ENCODE data around the gene ABCA10. TPM values are rescaled to one million over a fixed set of nuclear protein-coding genes. Genes with fewer than 3 reads are reported as not detected.

ABCA10 gene
- total RNA-seq, 1 experiment from 2014 or later: not detected

DNA sequence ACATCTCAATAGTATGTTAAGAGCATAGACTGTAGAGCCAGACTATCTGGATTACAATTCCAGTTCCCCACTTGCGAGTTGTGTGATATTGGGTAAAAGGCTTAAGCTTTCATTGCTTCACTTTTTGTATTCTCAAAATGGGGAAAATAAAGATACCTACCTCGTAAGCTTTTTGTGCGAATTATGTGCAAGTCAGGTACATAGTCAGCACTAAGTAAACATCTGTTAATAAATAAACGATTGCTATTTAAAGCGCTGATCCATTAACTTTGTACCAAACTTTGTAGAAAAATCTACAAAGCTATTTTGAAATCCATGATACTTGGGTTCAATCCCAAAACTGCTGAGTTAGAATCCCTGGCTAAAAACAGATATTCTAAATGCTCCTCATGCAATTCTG is 106.6 kb downstream of the ABCA10 start:
- Histone ChIP-seq H3K27ac (no peak overlapping the region), H3K4me1 (no peaks in the 10 kb centered on the region), H3K4me3 (no peak overlapping the region), H3K27me3 (no peaks in the 10 kb centered on the region; the same call in 1 of the 2 replicates), H3K36me3 (no peaks in the 10 kb centered on the region), H3K9me3 (replicated peaks) (no peaks in the 10 kb centered on the region)
- no peak for DNase-seq

GRCh38 chr17:69117855-69118784 is 110.5 kb downstream of the ABCA10 start:
- Histone ChIP-seq H3K27me3 (no peaks in the 10 kb centered on the region), H3K36me3 (no peaks in the 10 kb centered on the region), H3K9me3 (replicated peaks) (no peaks in the 10 kb centered on the region), H3K4me3 (no peak overlapping the region), H3K27ac (no peak overlapping the region), H3K4me1 (no peaks in the 10 kb centered on the region)
- DNase-seq: no peak

- no peak overlapping the region for H3K27ac ChIP-seq
- H3K4me3 ChIP-seq: no peak overlapping the region
- H3K9me3 ChIP-seq (replicated peaks): no peaks in the 10 kb centered on the region
- no peaks in the 10 kb centered on the region for H3K36me3 ChIP-seq
- no peak for DNase-seq
- no peaks in the 10 kb centered on the region for H3K27me3 ChIP-seq
- no peaks in the 10 kb centered on the region for H3K4me1 ChIP-seq
Measured at GRCh38 chr17:69111794-69112193, 116.8 kb downstream of the ABCA10 start.

GRCh38 chr17:69105907-69106730 is 122.5 kb downstream of the ABCA10 start:
- no peak overlapping the region for H3K27ac ChIP-seq
- H3K36me3 ChIP-seq: no peaks in the 10 kb centered on the region
- H3K9me3 ChIP-seq (replicated peaks): no peaks in the 10 kb centered on the region
- H3K4me3 ChIP-seq: no peak overlapping the region
- H3K4me1 ChIP-seq: no peaks in the 10 kb centered on the region
- no peaks in the 10 kb centered on the region for H3K27me3 ChIP-seq
- DNase-seq: no peak

DNA sequence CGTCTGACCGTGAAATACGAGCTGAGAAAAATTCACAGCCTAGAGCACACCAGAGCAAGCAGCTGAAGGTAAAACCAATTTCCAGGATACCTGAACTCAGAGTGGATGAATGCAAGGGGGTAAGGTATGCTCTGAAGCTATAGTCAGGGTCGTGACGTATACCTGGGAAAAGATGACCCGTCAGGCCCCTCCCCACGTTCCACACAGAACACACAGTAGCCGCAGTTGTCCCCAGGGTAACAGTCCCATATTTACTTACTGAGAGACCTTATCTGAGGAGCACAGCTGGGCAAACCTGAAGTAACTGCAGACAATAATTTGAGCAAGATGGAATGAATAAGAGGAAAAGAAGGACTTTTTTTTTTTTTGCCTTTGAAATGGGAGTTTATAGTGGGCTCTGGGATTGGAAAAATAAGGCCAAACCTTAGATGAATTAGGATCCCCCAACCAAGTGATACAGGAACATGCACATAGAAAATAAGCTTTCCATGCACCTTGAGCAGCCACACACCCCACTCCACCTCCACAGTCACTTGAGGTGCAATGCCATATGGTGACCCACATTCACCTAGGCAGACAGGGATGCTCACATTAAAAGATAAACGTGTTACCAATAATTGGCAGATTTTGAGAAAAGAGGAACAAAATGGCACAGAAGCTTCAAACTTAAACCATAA is 124.9 kb downstream of the ABCA10 start:
- no peak for DNase-seq
- no peaks in the 10 kb centered on the region for H3K4me1 ChIP-seq
- no peak overlapping the region for H3K4me3 ChIP-seq
- H3K27me3 ChIP-seq: no peaks in the 10 kb centered on the region
- no peaks in the 10 kb centered on the region for H3K36me3 ChIP-seq
- H3K27ac ChIP-seq: no peak overlapping the region
- no peaks in the 10 kb centered on the region for H3K9me3 ChIP-seq (replicated peaks)

DNA sequence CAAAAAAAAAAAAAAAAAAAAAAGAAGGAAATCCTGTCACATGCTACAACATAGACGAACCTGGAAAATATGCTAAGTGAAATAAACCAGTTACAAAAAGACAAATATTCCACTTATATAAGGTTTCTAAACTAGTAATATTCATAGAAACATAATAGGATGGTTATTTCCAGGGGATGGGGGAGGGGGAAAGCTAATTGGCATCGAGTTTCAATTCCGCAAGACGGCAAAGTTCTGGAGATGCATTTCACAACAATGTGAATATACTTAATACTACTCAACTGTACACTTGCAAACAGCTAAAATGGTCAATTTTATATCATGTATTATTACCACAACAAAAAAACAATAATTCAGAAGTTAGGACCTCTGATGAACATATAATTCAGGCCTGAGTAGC is 130.0 kb downstream of the ABCA10 start:
- DNase-seq: no peak

More for the DNA sequence above, 130.0 kb downstream of the ABCA10 start:
- no peaks in the 10 kb centered on the region for H3K9me3 ChIP-seq (replicated peaks)
- H3K27ac ChIP-seq: no peak overlapping the region
- H3K4me1 ChIP-seq: no peaks in the 10 kb centered on the region
- H3K36me3 ChIP-seq: no peaks in the 10 kb centered on the region
- H3K4me3 ChIP-seq: no peak overlapping the region
- H3K27me3 ChIP-seq: no peaks in the 10 kb centered on the region

Other genes starting within 250 kb of the ABCA10 start
- gene ABCA9, start 167.9 kb downstream of the ABCA10 start, total RNA-seq (2014; rRNA removed; shearing (Covaris generic)): not detected in 2 replicates
- not detected in 2 replicates for gene ABCA6, start 86.9 kb downstream of the ABCA10 start, total RNA-seq (2014; rRNA removed; shearing (Covaris generic))
- gene ABCA5, start 98.3 kb upstream of the ABCA10 start, total RNA-seq (2014; rRNA removed; shearing (Covaris generic)): 0.13 TPM in 1 of 2 replicates, not detected in the other
- 0.30 and 0.55 TPM in 2 replicates for gene MAP2K6, start 185.9 kb upstream of the ABCA10 start, total RNA-seq (2014; rRNA removed; shearing (Covaris generic))

Data from SJCRH30 (cell line).